ENCODE results near the gene APOBEC3H.

Gene APOBEC3H

DNA sequence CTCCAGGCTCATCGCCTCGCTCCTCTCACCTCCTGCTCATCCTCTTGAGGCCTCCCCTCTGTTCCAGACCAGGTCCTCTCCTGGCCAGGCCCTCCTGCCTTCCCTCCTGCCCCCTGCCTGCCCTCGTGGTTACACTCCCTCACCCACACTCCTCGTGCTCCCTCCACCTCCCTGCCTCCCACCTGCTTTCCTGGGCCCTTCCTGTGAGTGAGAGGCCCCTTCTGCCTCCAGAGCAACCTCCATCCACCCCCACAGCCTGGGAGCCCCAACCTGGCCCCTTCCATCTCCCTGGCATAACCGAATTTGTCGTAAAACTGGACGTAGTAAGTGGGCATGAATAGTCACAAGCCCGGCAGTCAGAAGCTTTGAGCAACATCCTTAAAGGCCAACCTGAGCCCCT, 15.4 kb upstream of the APOBEC3H start:
- Histone ChIP-seq H3F3A (ENCODE audit: control insufficient read depth, insufficient read depth) (no peaks in the 10 kb centered on the region), H3K36me3 (ENCODE audit: control insufficient read depth, low read length) (no peaks in the 10 kb centered on the region), H3K9me2 (replicated peaks; ENCODE audit: control insufficient read depth, low read length) (no peaks in the 10 kb centered on the region), H3K9me3 (ENCODE audit: control insufficient read depth, insufficient read depth, low read length) (no peaks in the 10 kb centered on the region), H3K27ac (ENCODE audit: low read depth, low read length) (no peak overlapping the region), H3K4me2 (ENCODE audit: low read length) (no peak overlapping the region), H3K79me2 (ENCODE audit: control insufficient read depth, low read length) (peaks cover 4% of the 10 kb centered on the region; the same call in 1 of the 2 replicates), H4K20me1 (ENCODE audit: control insufficient read depth, insufficient read depth, low read depth, low read length) (no peaks in the 10 kb centered on the region), H3K4me1 (ENCODE audit: control insufficient read depth, low read length) (peaks cover 22% of the 10 kb centered on the region), H3K4me3 (ENCODE audit: low read length) (no peak overlapping the region), H3K27me3 (ENCODE audit: control insufficient read depth, low read length) (no peaks in the 10 kb centered on the region)
- TF ChIP-seq, protein P1, sequence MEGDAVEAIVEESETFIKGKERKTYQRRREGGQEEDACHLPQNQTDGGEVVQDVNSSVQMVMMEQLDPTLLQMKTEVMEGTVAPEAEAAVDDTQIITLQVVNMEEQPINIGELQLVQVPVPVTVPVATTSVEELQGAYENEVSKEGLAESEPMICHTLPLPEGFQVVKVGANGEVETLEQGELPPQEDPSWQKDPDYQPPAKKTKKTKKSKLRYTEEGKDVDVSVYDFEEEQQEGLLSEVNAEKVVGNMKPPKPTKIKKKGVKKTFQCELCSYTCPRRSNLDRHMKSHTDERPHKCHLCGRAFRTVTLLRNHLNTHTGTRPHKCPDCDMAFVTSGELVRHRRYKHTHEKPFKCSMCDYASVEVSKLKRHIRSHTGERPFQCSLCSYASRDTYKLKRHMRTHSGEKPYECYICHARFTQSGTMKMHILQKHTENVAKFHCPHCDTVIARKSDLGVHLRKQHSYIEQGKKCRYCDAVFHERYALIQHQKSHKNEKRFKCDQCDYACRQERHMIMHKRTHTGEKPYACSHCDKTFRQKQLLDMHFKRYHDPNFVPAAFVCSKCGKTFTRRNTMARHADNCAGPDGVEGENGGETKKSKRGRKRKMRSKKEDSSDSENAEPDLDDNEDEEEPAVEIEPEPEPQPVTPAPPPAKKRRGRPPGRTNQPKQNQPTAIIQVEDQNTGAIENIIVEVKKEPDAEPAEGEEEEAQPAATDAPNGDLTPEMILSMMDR (IDR thresholded peaks at IDR 0.05; ENCODE audit: low read depth, low read length, poor library complexity, severe bottlenecking): no peak
- no peak for TF ChIP-seq EZH2phosphoT487 (IDR thresholded peaks at IDR 0.05; ENCODE audit: borderline replicate concordance, low read length)

DNA sequence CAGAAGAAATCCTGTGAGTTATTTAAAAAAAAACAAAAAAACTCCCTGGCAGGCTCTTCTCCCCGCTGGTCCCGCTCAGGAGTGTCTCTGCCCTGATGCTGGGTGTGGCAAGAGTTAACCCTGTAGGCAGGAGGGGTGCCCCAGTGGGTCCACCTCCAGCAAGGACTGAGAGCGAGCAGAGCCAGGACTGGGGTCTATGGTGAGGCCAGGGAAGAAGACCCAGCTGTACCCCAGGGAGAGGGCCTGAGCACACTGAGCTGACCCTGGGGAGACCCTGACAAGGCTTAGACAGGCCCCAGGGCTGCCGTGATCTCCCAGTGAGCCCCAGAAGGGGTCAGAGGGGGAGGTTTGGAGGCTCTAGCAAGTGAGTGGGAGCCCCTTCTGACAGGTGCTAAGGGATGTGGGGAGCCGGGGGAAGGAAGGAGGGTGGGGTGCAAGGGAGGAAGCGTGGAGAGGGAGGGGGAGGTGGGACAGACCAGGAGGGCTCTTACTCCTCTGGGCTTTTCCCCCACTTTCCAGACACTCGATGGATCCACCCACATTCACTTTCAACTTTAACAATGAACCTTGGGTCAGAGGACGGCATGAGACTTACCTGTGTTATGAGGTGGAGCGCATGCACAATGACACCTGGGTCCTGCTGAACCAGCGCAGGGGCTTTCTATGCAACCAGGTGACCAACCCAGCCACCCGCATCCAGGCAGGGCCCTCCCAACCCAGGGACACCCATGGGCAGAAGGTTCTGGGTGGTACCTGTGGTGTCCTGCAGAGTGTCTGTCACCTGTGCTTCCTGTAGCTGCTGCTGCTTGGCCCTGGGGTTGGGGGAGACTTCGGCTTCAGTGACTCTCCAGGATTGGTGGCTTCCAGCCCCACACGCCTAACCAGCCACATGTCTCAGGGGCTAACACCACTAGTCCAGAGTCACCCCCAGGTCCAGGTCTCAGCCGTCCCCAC, 13.6 kb upstream of the APOBEC3H start:
- H3K9me2 ChIP-seq (replicated peaks; ENCODE audit: control insufficient read depth, low read length): no peaks in the 10 kb centered on the region
- H3F3A ChIP-seq (ENCODE audit: control insufficient read depth, insufficient read depth): no peaks in the 10 kb centered on the region
- H4K20me1 ChIP-seq (ENCODE audit: control insufficient read depth, insufficient read depth, low read depth, low read length): no peaks in the 10 kb centered on the region
- no peaks in the 10 kb centered on the region for H3K9me3 ChIP-seq (ENCODE audit: control insufficient read depth, insufficient read depth, low read length)
- H3K27me3 ChIP-seq (ENCODE audit: control insufficient read depth, low read length): no peaks in the 10 kb centered on the region
- TF ChIP-seq EZH2phosphoT487 (IDR thresholded peaks at IDR 0.05; ENCODE audit: borderline replicate concordance, low read length): no peak
- TF ChIP-seq, protein P1 (IDR thresholded peaks at IDR 0.05; ENCODE audit: low read depth, low read length, poor library complexity, severe bottlenecking): no peak
- H3K79me2 ChIP-seq (ENCODE audit: control insufficient read depth, low read length): no peaks in the 10 kb centered on the region
- H3K36me3 ChIP-seq (ENCODE audit: control insufficient read depth, low read length): no peaks in the 10 kb centered on the region
- no peak overlapping the region for H3K4me2 ChIP-seq (ENCODE audit: low read length)
- no peak overlapping the region for H3K27ac ChIP-seq (ENCODE audit: low read depth, low read length)
- H3K4me3 ChIP-seq (ENCODE audit: low read length): no peak overlapping the region
- H3K4me1 ChIP-seq (ENCODE audit: control insufficient read depth, low read length): peaks cover 7% of the 10 kb centered on the region

DNA sequence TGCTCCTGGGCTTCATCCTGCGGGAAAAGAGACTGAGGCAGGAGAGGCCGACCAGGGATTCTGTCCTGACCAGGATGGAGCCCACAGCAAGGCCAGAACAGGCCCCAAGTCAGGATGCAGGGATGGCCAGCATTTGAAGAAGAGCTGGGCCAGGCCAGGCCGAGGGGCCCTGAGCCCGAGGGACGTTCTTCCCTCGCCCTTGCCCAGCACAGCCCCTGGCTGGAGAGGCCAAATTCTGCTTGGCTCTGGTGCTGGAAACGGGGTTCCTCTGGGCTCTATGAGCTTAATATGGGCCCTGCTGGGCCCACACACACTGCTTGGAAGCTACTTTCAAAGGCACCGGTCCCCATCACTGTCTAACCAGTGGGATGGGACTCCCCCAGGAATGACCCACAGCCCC, 12.4 kb upstream of the APOBEC3H start:
- Histone ChIP-seq H3K27ac (ENCODE audit: low read depth, low read length) (no peak overlapping the region), H4K20me1 (ENCODE audit: control insufficient read depth, insufficient read depth, low read depth, low read length) (no peaks in the 10 kb centered on the region), H3K36me3 (ENCODE audit: control insufficient read depth, low read length) (no peaks in the 10 kb centered on the region), H3K4me1 (ENCODE audit: control insufficient read depth, low read length) (peaks cover 7% of the 10 kb centered on the region), H3K9me2 (replicated peaks; ENCODE audit: control insufficient read depth, low read length) (no peaks in the 10 kb centered on the region), H3K4me3 (ENCODE audit: low read length) (no peak overlapping the region), H3F3A (ENCODE audit: control insufficient read depth, insufficient read depth) (no peaks in the 10 kb centered on the region), H3K79me2 (ENCODE audit: control insufficient read depth, low read length) (no peaks in the 10 kb centered on the region), H3K27me3 (ENCODE audit: control insufficient read depth, low read length) (no peaks in the 10 kb centered on the region), H3K4me2 (ENCODE audit: low read length) (no peak overlapping the region), H3K9me3 (ENCODE audit: control insufficient read depth, insufficient read depth, low read length) (no peaks in the 10 kb centered on the region)
- no peak for TF ChIP-seq EZH2phosphoT487 (IDR thresholded peaks at IDR 0.05; ENCODE audit: borderline replicate concordance, low read length)
- TF ChIP-seq, protein P1 (IDR thresholded peaks at IDR 0.05; ENCODE audit: low read depth, low read length, poor library complexity, severe bottlenecking): no peak
